Neural progenitor cell (in vitro differentiated cells): ENCODE measurements around the gene TCHP. TPM values are rescaled to one million over a fixed set of nuclear protein-coding genes. Genes with fewer than 3 reads are reported as not detected.
A peak's percentile ranks its signal among the peaks of the same experiment; 100 is the strongest.

Experiments
- DNase-seq: peaks from one replicate; pipeline ENCODE4 v3.0.0-alpha.2; 2016; ENCODE audit warnings: low spot score
- H2AFZ ChIP-seq: fragments of 200-600 bp; sonication (generic); replicated peaks from 2 replicates; pipeline ENCODE4 v1.6.1; 2016; ENCODE audit warnings: antibody characterized with exemption
- H3F3A ChIP-seq: fragments of 200-600 bp; sonication (generic); 2 replicates; pipeline ENCODE4 v1.6.1; 2016; ENCODE audit warnings: antibody characterized with exemption, low read depth
- H3K27ac ChIP-seq: fragments of 200-600 bp; sonication (generic); 2 replicates; pipeline ENCODE4 v1.5.1; 2016; ENCODE audit warnings: mild to moderate bottlenecking
- H3K27me3 ChIP-seq: fragments of 200-600 bp; sonication (generic); 2 replicates; pipeline ENCODE4 v1.6.1; 2016; ENCODE audit warnings: mild to moderate bottlenecking, moderate library complexity
- H3K36me3 ChIP-seq: fragments of 200-600 bp; sonication (generic); 2 replicates; pipeline ENCODE4 v1.5.1; 2016
- H3K4me1 ChIP-seq: fragments of 200-600 bp; sonication (generic); 2 replicates; pipeline ENCODE4 v1.6.1; 2016; ENCODE audit warnings: mixed run types
- H3K4me2 ChIP-seq: fragments of 200-600 bp; sonication (generic); 2 replicates; pipeline ENCODE4 v1.6.1; 2016
- H3K4me3 ChIP-seq: fragments of 200-600 bp; sonication (generic); 2 replicates; pipeline ENCODE4 v1.5.1; 2016
- H3K79me2 ChIP-seq: fragments of 200-600 bp; sonication (generic); 2 replicates; pipeline ENCODE4 v1.6.1; 2016; ENCODE audit warnings: low read depth
- H3K9ac ChIP-seq: fragments of 200-600 bp; sonication (generic); 2 replicates; pipeline ENCODE4 v1.6.1; 2016
- H3K9me3 ChIP-seq: fragments of 200-600 bp; sonication (generic); 2 replicates; pipeline ENCODE4 v1.5.1; 2016; ENCODE audit warnings: low read depth
- H4K20me1 ChIP-seq: fragments of 200-600 bp; sonication (generic); 2 replicates; pipeline ENCODE4 v1.6.1; 2016; ENCODE audit warnings: low read depth
- H3K27ac Mint-ChIP-seq: 3 replicates; pipeline ENCODE4 v1.8.0; 2021; ENCODE audit warnings: mixed read lengths
- H3K27me3 Mint-ChIP-seq: 2 replicates; pipeline ENCODE4 v1.8.0; 2022; ENCODE audit warnings: low read depth, mild to moderate bottlenecking, inconsistent platforms, moderate library complexity, mixed read lengths; ENCODE audit not compliant: insufficient read depth
- H3K36me3 Mint-ChIP-seq: 3 replicates; pipeline ENCODE4 v1.8.0; 2021; ENCODE audit warnings: mixed read lengths
- H3K4me1 Mint-ChIP-seq: 3 replicates; pipeline ENCODE4 v1.8.0; 2021; ENCODE audit warnings: mixed read lengths
- H3K4me3 Mint-ChIP-seq: 3 replicates; pipeline ENCODE4 v1.8.0; 2021; ENCODE audit warnings: mild to moderate bottlenecking, moderate library complexity, mixed read lengths
- H3K9me3 Mint-ChIP-seq: 3 replicates; pipeline ENCODE4 v1.8.0; 2020; ENCODE audit warnings: mixed read lengths
- CTCF ChIP-seq: fragments of 200-600 bp; sonication (generic); IDR thresholded peaks from 2 replicates; pipeline ENCODE4 v1.5.1; 2017; ENCODE audit warnings: antibody characterized with exemption, mild to moderate bottlenecking
- EZH2 ChIP-seq: fragments of 200-600 bp; sonication (generic); IDR thresholded peaks from 2 replicates; pipeline ENCODE4 v1.6.1; 2017; ENCODE audit warnings: antibody characterized with exemption, mild to moderate bottlenecking, moderate library complexity
- EZH2phosphoT487 ChIP-seq: fragments of 200-600 bp; sonication (generic); IDR thresholded peaks from 2 replicates; pipeline ENCODE4 v1.6.1; 2017; ENCODE audit warnings: antibody characterized with exemption
- total RNA-seq: library from RNA; depleted of rRNA; stranded (reverse); fragments of >200 nt; gene quantifications from 2 replicates; pipeline ENCODE4 v1.2.3, GENCODE V29; 2015; ENCODE audit warnings: low replicate concordance

TCHP gene
- total RNA-seq, 1 donor from 2014 or later = 15.2 TPM

- H3K79me2 ChIP-seq = peaks cover 21% of the 10 kb centered on the region
- peaks cover under 1% of the 10 kb centered on the region for H3K27me3 ChIP-seq
- Mint-ChIP-seq H3K36me3 (peaks cover 2% of the 10 kb centered on the region), H3K27me3 (peaks cover 3% of the 10 kb centered on the region), H3K4me3 (no peak overlapping the region), H3K4me1 (peaks cover 28% of the 10 kb centered on the region), H3K9me3 (no peaks in the 10 kb centered on the region), H3K27ac (no peak overlapping the region)
- TF ChIP-seq EZH2 (no peak), CTCF (no peak), EZH2phosphoT487 (no peak)
- H3K4me2 ChIP-seq = no peak overlapping the region
- H3F3A ChIP-seq = no peaks in the 10 kb centered on the region
- peaks cover 4% of the 10 kb centered on the region for H4K20me1 ChIP-seq
- no peak overlapping the region for H3K4me3 ChIP-seq
- DNase-seq = no peak
- no peaks in the 10 kb centered on the region for H3K36me3 ChIP-seq
- no peaks in the 10 kb centered on the region for H3K9me3 ChIP-seq
- no peak overlapping the region for H3K27ac ChIP-seq
- peaks cover 22% of the 10 kb centered on the region for H3K4me1 ChIP-seq
- H2AFZ ChIP-seq = no peak overlapping the region
- H3K9ac ChIP-seq = no peak overlapping the region
Observed at GRCh38 chr12:109875572-109876131, 24.4 kb upstream of the TCHP start.

- Histone ChIP-seq H3K9ac (no peak overlapping the region), H2AFZ (no peak overlapping the region), H4K20me1 (peaks cover 4% of the 10 kb centered on the region), H3K36me3 (no peaks in the 10 kb centered on the region), H3K27me3 (peaks cover 8% of the 10 kb centered on the region), H3K27ac (no peak overlapping the region), H3K4me2 (no peak overlapping the region), H3K79me2 (peaks cover 21% of the 10 kb centered on the region), H3K9me3 (no peaks in the 10 kb centered on the region), H3K4me1 (peaks cover 22% of the 10 kb centered on the region), H3K4me3 (no peak overlapping the region), H3F3A (no peaks in the 10 kb centered on the region)
- TF ChIP-seq EZH2phosphoT487 = no peak
- no peak for TF ChIP-seq EZH2
- no peak for TF ChIP-seq CTCF
- Mint-ChIP-seq H3K4me1 (peaks cover 34% of the 10 kb centered on the region), H3K36me3 (peaks cover 2% of the 10 kb centered on the region), H3K27me3 (peaks cover 9% of the 10 kb centered on the region), H3K9me3 (no peaks in the 10 kb centered on the region), H3K4me3 (no peak overlapping the region), H3K27ac (no peak overlapping the region)
- no peak for DNase-seq
Observed at GRCh38 chr12:109876406-109876805, 23.7 kb upstream of the TCHP start.

- H3K4me1 Mint-ChIP-seq = peaks cover 30% of the 10 kb centered on the region
- H3K9me3 ChIP-seq = no peaks in the 10 kb centered on the region
- H3K4me3 ChIP-seq = no peak overlapping the region
- H3K79me2 ChIP-seq = peaks cover 21% of the 10 kb centered on the region
- H3K4me1 ChIP-seq = peaks cover 15% of the 10 kb centered on the region
- H3F3A ChIP-seq = no peaks in the 10 kb centered on the region
- H3K36me3 ChIP-seq = no peaks in the 10 kb centered on the region
- H3K27ac ChIP-seq = no peak overlapping the region
- no peak overlapping the region for H2AFZ ChIP-seq
- H3K9ac ChIP-seq = no peak overlapping the region
- H3K9me3 Mint-ChIP-seq = no peaks in the 10 kb centered on the region
- H4K20me1 ChIP-seq = no peaks in the 10 kb centered on the region
- peak overlapping the region; percentile 38 for H3K4me2 ChIP-seq
- H3K27ac Mint-ChIP-seq = no peak overlapping the region
- peaks cover under 1% of the 10 kb centered on the region for H3K36me3 Mint-ChIP-seq
- no peak for DNase-seq
- TF ChIP-seq EZH2phosphoT487 = no peak
- no peak for TF ChIP-seq EZH2
- TF ChIP-seq CTCF = no peak
- peaks cover 15% of the 10 kb centered on the region for H3K27me3 Mint-ChIP-seq
- H3K27me3 ChIP-seq = peaks cover 18% of the 10 kb centered on the region
- H3K4me3 Mint-ChIP-seq = no peak overlapping the region
Observed at GRCh38 chr12:109877504-109878246, 22.4 kb upstream of the TCHP start.
